Endothelial cell of umbilical vein (primary cell): Measurements from ENCODE around the gene CSNK2B. TPM values are rescaled to one million over a fixed set of nuclear protein-coding genes. Genes with fewer than 3 reads are reported as not detected.

ENCODE experiments used
- BruUV-seq: library from RNA; stranded (reverse); fragments of 400-500 nt; replicated peaks from 2 replicates; lab custom pipeline; 2021; lab: Mats Ljungman, UMichigan
- CTCF ChIA-PET: fragments of 300-600, 350-600 bp; sonication (Branson Sonifier 250); formaldehyde crosslinking; loops from one replicate; lab custom pipeline; 2021; ENCODE audit warnings: antibody characterized with exemption, inconsistent platforms; lab: Charles Lee
- POLR2A ChIA-PET: fragments of 300-600, 350-600 bp; sonication (Branson Sonifier 250); formaldehyde crosslinking; loops from one replicate; lab custom pipeline; 2021; ENCODE audit warnings: antibody characterized with exemption, inconsistent platforms; lab: Charles Lee
- DNase-seq: peaks from one replicate; pipeline ENCODE4 v3.0.0-alpha.2; 2011; ENCODE audit warnings: low read depth, low spot score
- FAIRE-seq: peaks from 2 replicates; lab custom pipeline; 2011; peaks lifted over from hg19 to GRCh38; lab: Jason Lieb, UNC
- H2AFZ ChIP-seq: 2 replicates; pipeline ENCODE4 v1.6.0; 2012; ENCODE audit warnings: low read depth, low read length, control low read depth, inconsistent platforms
- H3K27ac ChIP-seq: 2 replicates; pipeline ENCODE4 v1.5.1; 2011; ENCODE audit warnings: low read depth, mild to moderate bottlenecking, control low read depth, low read length, moderate library complexity; ENCODE audit not compliant: insufficient read depth
- H3K27me3 ChIP-seq, 2 experiments: 2 replicates each; pipeline versions ENCODE4 v1.6.0 to v1.6.1; 2011; ENCODE audit warnings: low read length in 2 of 2, mixed read lengths in 1 of 2; ENCODE audit not compliant: control insufficient read depth in 2 of 2, insufficient read depth in 2 of 2
- H3K36me3 ChIP-seq, 2 experiments: 2 replicates in 1 of 2; 3 replicates in 1 of 2; pipeline ENCODE4 v1.5.1; 2011; ENCODE audit warnings: low read length in 2 of 2, mild to moderate bottlenecking in 1 of 2, moderate library complexity in 1 of 2; ENCODE audit not compliant: control insufficient read depth in 2 of 2, insufficient read depth in 2 of 2; ENCODE audit errors: extremely low read depth in 1 of 2
- H3K4me1 ChIP-seq: 3 replicates; pipeline ENCODE4 v1.5.1; 2011; ENCODE audit warnings: mild to moderate bottlenecking, low read length; ENCODE audit not compliant: control insufficient read depth, insufficient read depth; ENCODE audit errors: extremely low read depth
- H3K4me2 ChIP-seq: 2 replicates; pipeline ENCODE4 v1.6.1; 2011; ENCODE audit warnings: low read length, control low read depth, mixed read lengths; ENCODE audit not compliant: insufficient read depth
- H3K4me3 ChIP-seq, 3 experiments: fragments of 200-600 bp in 1 of 3; sonication (generic), shearing (Covaris generic) in 1 of 3; replicated peaks in 1 of 3; 2 replicates each; pipeline ENCODE4 v1.5.1; 2011 to 2016; ENCODE audit warnings: control low read depth in 3 of 3, low read length in 3 of 3, mild to moderate bottlenecking in 2 of 3, inconsistent platforms in 1 of 3, low read depth in 1 of 3, moderate library complexity in 1 of 3; ENCODE audit not compliant: insufficient read depth in 1 of 3
- H3K79me2 ChIP-seq: 2 replicates; pipeline ENCODE4 v1.6.0; 2012; ENCODE audit warnings: low read length, inconsistent platforms; ENCODE audit not compliant: control insufficient read depth, insufficient read depth
- H3K9ac ChIP-seq: replicated peaks from 2 replicates; pipeline ENCODE3; 2011; ENCODE audit warnings: low read length, control low read depth; ENCODE audit not compliant: insufficient read depth; ENCODE audit errors: extremely low read depth
- H3K9me1 ChIP-seq: replicated peaks from 3 replicates; pipeline ENCODE4 v1.6.0; 2011; ENCODE audit warnings: mild to moderate bottlenecking, low read length; ENCODE audit not compliant: control insufficient read depth, insufficient read depth; ENCODE audit errors: extremely low read depth
- H3K9me3 ChIP-seq: replicated peaks from 2 replicates; pipeline ENCODE4 v1.5.1; 2012; ENCODE audit warnings: low read length, inconsistent platforms; ENCODE audit not compliant: control insufficient read depth, insufficient read depth
- H4K20me1 ChIP-seq: replicated peaks from 2 replicates; pipeline ENCODE3; 2011; ENCODE audit warnings: mild to moderate bottlenecking, low read length; ENCODE audit not compliant: control insufficient read depth, insufficient read depth; ENCODE audit errors: extremely low read depth
- CTCF ChIP-seq, 2 donors: IDR thresholded peaks; 1 replicate in 1 of 2; 2 replicates in 1 of 2; pipeline ENCODE4 v1.5.1; 2011; ENCODE audit warnings: low read length in 2 of 2, mild to moderate bottlenecking in 2 of 2, moderate library complexity in 2 of 2, control low read depth in 1 of 2, inconsistent platforms in 1 of 2, low read depth in 1 of 2; ENCODE audit not compliant: insufficient read depth in 1 of 2; ENCODE audit errors: extremely low read depth in 1 of 2
- EZH2 ChIP-seq: IDR thresholded peaks from 2 replicates; pipeline ENCODE4 v1.6.1; 2012; ENCODE audit warnings: borderline replicate concordance, low read depth, mild to moderate bottlenecking, moderate library complexity, low read length, inconsistent platforms; ENCODE audit not compliant: severe bottlenecking
- FOS ChIP-seq: IDR thresholded peaks from 2 replicates; pipeline ENCODE4 v1.6.1; 2011; ENCODE audit warnings: mild to moderate bottlenecking, low read length, moderate library complexity, borderline replicate concordance; ENCODE audit not compliant: insufficient read depth
- GATA2 ChIP-seq: IDR thresholded peaks from 2 replicates; pipeline ENCODE4 v1.7.0; 2011; ENCODE audit warnings: low read depth, mild to moderate bottlenecking, moderate library complexity, mixed read lengths, low read length; ENCODE audit not compliant: insufficient read length, insufficient read depth
- JUN ChIP-seq: IDR thresholded peaks from 2 replicates; pipeline ENCODE4 v1.6.1; 2011; ENCODE audit warnings: borderline replicate concordance, low read depth; ENCODE audit not compliant: insufficient read length, insufficient read depth
- MYC ChIP-seq: IDR thresholded peaks from one replicate; pipeline ENCODE4 v1.6.1; 2011; ENCODE audit warnings: mild to moderate bottlenecking, low read depth, low read length
- POLR2A ChIP-seq: IDR thresholded peaks from 2 replicates; pipeline ENCODE4 v1.6.1; 2012; ENCODE audit warnings: low read depth, mild to moderate bottlenecking, control low read depth, low read length
- POLR2AphosphoS5 ChIP-seq: IDR thresholded peaks from 2 replicates; pipeline ENCODE4 v1.6.1; 2012; ENCODE audit warnings: low read depth, mild to moderate bottlenecking, control low read depth, low read length, moderate library complexity; ENCODE audit not compliant: insufficient read depth
- dilution Hi-C: fragments of 300-500 bp; cut with MboI; formaldehyde crosslinking; loops from one replicate; pipeline ENCODE4 v1.15.0; 2019; ENCODE audit warnings: low sequenced_read_pairs; ENCODE audit not compliant: extremely low pct_ligation_motif_present
- intact Hi-C: fragments of 100-400 bp; cut with micrococcal nuclease; formaldehyde crosslinking; loops from one replicate; pipeline ENCODE4 v1.10.0; 2022
- polyA plus RNA-seq, 4 experiments: library from polyadenylated mRNA; depleted of rRNA in 3 of 4; stranded (reverse) in 3 of 4; unstranded in 1 of 4; fragments of >200 nt; gene quantifications; 2 replicates each; pipeline versions ENCODE4 v1.2.1 to v1.2.3, GENCODE V29; 2011 to 2012; ENCODE audit warnings: missing spikeins in 1 of 4
- total RNA-seq: library from RNA; stranded (reverse); gene quantifications from 2 replicates; pipeline ENCODE4 v1.2.3, GENCODE V29; 2021
- TF ChIP-seq, protein P1 (sequence below): IDR thresholded peaks from 2 replicates; pipeline ENCODE4 v1.6.1; 2011; ENCODE audit not compliant: insufficient read depth, insufficient read length

Gene CSNK2B
- total and polyA plus RNA-seq, 2 donors (not counting 3 experiments of a cell fraction or from before 2014, with no cell fraction given), result 159 to 206 TPM

GRCh38 chr6:31633447-31633846 lies 32.4 kb upstream of the CSNK2B start:
- Histone ChIP-seq H3K36me3 (peaks cover 49 to 83% of the 10 kb centered on the region in 2 experiments), H3K27me3 (no peaks in the 10 kb centered on the region), H3K4me2 (no peak overlapping the region), H3K27ac (no peak overlapping the region), H3K79me2 (peaks cover 18% of the 10 kb centered on the region), H3K9me1 (no peaks in the 10 kb centered on the region), H3K9me3 (no peaks in the 10 kb centered on the region), H3K9ac (no peak overlapping the region), H4K20me1 (peaks cover 3% of the 10 kb centered on the region), H3K4me3 (no peak overlapping the region), H3K4me1 (no peaks in the 10 kb centered on the region), H2AFZ (no peak overlapping the region)
- CTCF ChIA-PET, result no interaction called here
- DNase-seq (no peak), FAIRE-seq (no peak)
- intact Hi-C loops (no loop called here), dilution Hi-C loops (no loop called here)
- TF ChIP-seq POLR2A, result no peak
- TF ChIP-seq MYC, result no peak
- TF ChIP-seq POLR2AphosphoS5, result no peak
- no peak for TF ChIP-seq GATA2
- TF ChIP-seq JUN, result no peak
- TF ChIP-seq, protein P1, sequence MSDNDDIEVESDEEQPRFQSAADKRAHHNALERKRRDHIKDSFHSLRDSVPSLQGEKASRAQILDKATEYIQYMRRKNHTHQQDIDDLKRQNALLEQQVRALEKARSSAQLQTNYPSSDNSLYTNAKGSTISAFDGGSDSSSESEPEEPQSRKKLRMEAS, result no peak
- TF ChIP-seq FOS, result no peak
- TF ChIP-seq CTCF (IDR thresholded peaks at IDR 0.05; ENCODE audit: extremely low read depth in 1 of 2, insufficient read depth in 1 of 2, low read depth in 1 of 2, low read length in 2 of 2), result no peak
- no peak for TF ChIP-seq EZH2
- no TSS peak for BruUV-seq
- POLR2A ChIA-PET, result interaction anchor here (1.0 kb wide), 1 partner anchor 11 kb away, joined by 4 read pairs; no protein-coding TSS in a partner anchor
